K562 (cell line): ENCODE data around the gene PRDM16. TPM values are rescaled to one million over a fixed set of nuclear protein-coding genes. Genes with fewer than 3 reads are reported as not detected.

Experiments
- ATAC-seq: fragments of 200-7000 bp; cut with Tn5 transposase; 3 replicates; pipeline ENCODE4 v1.9.1; 2020; ENCODE audit warnings: moderate library complexity
- BruUV-seq: library from RNA; stranded (reverse); fragments of 400-500 nt; replicated peaks from 2 replicates; lab custom pipeline; 2021; lab: Mats Ljungman, UMichigan
- CTCF ChIA-PET: fragments of 300-600 bp; formaldehyde crosslinking; extraction: SDS; loops from one replicate; lab custom pipeline; 2021; ENCODE audit warnings: low intra/inter-chr PET ratio; lab: Yijun Ruan, JAX
- POLR2A ChIA-PET: fragments of 300-600, 350-650 bp; sonication (Branson Sonifier 250); formaldehyde crosslinking; extraction: SDS; loops from one replicate; lab custom pipeline; 2021; ENCODE audit warnings: antibody characterized with exemption, inconsistent platforms; lab: Yijun Ruan, JAX
- DNase-seq, 4 experiments: peaks; one replicate each; pipeline versions ENCODE4 v3.0.0 to v3.0.0-alpha.2; 2011 to 2018; ENCODE audit warnings: low spot score in 3 of 4, mixed read lengths in 3 of 4; ENCODE audit errors: extremely low read depth in 1 of 4
- FAIRE-seq: peaks from 2 replicates; lab custom pipeline; 2011; peaks lifted over from hg19 to GRCh38; lab: Jason Lieb, UNC
- H2AFZ ChIP-seq: 2 replicates; pipeline ENCODE4 v1.6.0; 2011; ENCODE audit warnings: low read depth, low read length, control low read depth, inconsistent platforms
- H3K27ac ChIP-seq: fragments of 200-600 bp; 3 replicates; pipeline ENCODE4 v1.8.0; 2011; ENCODE audit warnings: low read depth, mild to moderate bottlenecking, control low read depth, inconsistent platforms, low read length, moderate library complexity, mixed read lengths; ENCODE audit errors: extremely low read depth
- H3K27me3 ChIP-seq, 2 experiments: fragments of 300-600 bp in 1 of 2; 2 replicates in 1 of 2; 3 replicates in 1 of 2; pipeline versions ENCODE4 v1.6.0 to v1.8.0; 2011; ENCODE audit warnings: inconsistent platforms in 2 of 2, low read length in 2 of 2, mild to moderate bottlenecking in 1 of 2, mixed read lengths in 1 of 2, moderate library complexity in 1 of 2; ENCODE audit not compliant: control insufficient read depth in 2 of 2, insufficient read depth in 2 of 2
- H3K36me3 ChIP-seq: fragments of 300-600 bp; 3 replicates; pipeline ENCODE4 v1.8.0; 2011; ENCODE audit warnings: mild to moderate bottlenecking, low read length, inconsistent platforms; ENCODE audit not compliant: control insufficient read depth, insufficient read depth
- H3K4me1 ChIP-seq, 2 experiments: fragments of 200-600 bp in 1 of 2; replicated peaks in 1 of 2; 2 replicates in 1 of 2; 3 replicates in 1 of 2; pipeline versions ENCODE4 v1.5.1 to v1.8.0; 2011; ENCODE audit warnings: inconsistent platforms in 2 of 2, low read length in 2 of 2, mild to moderate bottlenecking in 1 of 2, mixed read lengths in 1 of 2, moderate library complexity in 1 of 2; ENCODE audit not compliant: control insufficient read depth in 2 of 2, insufficient read depth in 2 of 2
- H3K4me2 ChIP-seq: 2 replicates; pipeline ENCODE4 v1.6.1; 2011; ENCODE audit warnings: low read length, control low read depth, inconsistent platforms, mixed read lengths; ENCODE audit not compliant: insufficient read depth
- H3K4me3 ChIP-seq: fragments of 200-600 bp; sonication (generic), shearing (Covaris generic); 2 replicates; pipeline ENCODE4 v1.5.1; 2016; ENCODE audit warnings: control low read depth, inconsistent platforms
- H3K79me2 ChIP-seq: fragments of 200-600 bp; 3 replicates; pipeline ENCODE4 v1.8.0; 2011; ENCODE audit warnings: low read length, inconsistent platforms; ENCODE audit not compliant: control insufficient read depth, insufficient read depth
- H3K9ac ChIP-seq, 2 experiments: 2 replicates each; pipeline versions ENCODE4 v1.6.0 to v1.6.1; 2011; ENCODE audit warnings: low read depth in 2 of 2, low read length in 2 of 2, control low read depth in 1 of 2, inconsistent platforms in 1 of 2, mild to moderate bottlenecking in 1 of 2, mixed read lengths in 1 of 2; ENCODE audit not compliant: insufficient read depth in 1 of 2
- H3K9me1 ChIP-seq: one replicate; pipeline ENCODE4 v1.6.0; 2011; ENCODE audit warnings: inconsistent platforms, mild to moderate bottlenecking, low read length, moderate library complexity; ENCODE audit not compliant: control insufficient read depth, insufficient read depth
- H3K9me3 ChIP-seq: replicated peaks from 2 replicates; pipeline ENCODE4 v1.5.1; 2011; ENCODE audit warnings: low read depth, low read length, inconsistent platforms; ENCODE audit not compliant: control insufficient read depth, insufficient read depth
- H4K20me1 ChIP-seq: replicated peaks from 2 replicates; pipeline ENCODE4 v1.6.1; 2011; ENCODE audit warnings: low read length, inconsistent platforms, mixed read lengths; ENCODE audit not compliant: control insufficient read depth, insufficient read depth
- BHLHE40 ChIP-seq: IDR thresholded peaks from 2 replicates; pipeline ENCODE4 v1.6.1; 2011; ENCODE audit warnings: low read length, improper control_type of control experiment
- ILK ChIP-seq: fragments of 450-650 bp; IDR thresholded peaks from 2 replicates; pipeline ENCODE4 v1.6.1; 2016; ENCODE audit warnings: missing genetic modification characterization, low read depth, mild to moderate bottlenecking, missing compliant biosample characterization, moderate library complexity, borderline replicate concordance
- PRMT5 ChIP-seq: sonication (generic); formaldehyde crosslinking; IDR thresholded peaks from 2 replicates; pipeline ENCODE4 v1.5.0; 2020; ENCODE audit warnings: missing genetic modification reagents
- SNRNP70 ChIP-seq: fragments of 200-400 bp; formaldehyde crosslinking; optimal IDR thresholded peaks from 2 replicates; pipeline ENCODE3; 2017; ENCODE audit warnings: low read depth, low read length
- ZNF583 ChIP-seq: fragments of 250-450 bp; sonication (Bioruptor Pico); IDR thresholded peaks from 2 replicates; pipeline ENCODE4 v1.4.0; 2020
- WGBS: fragments of 100-300 bp; shearing (Covaris generic); methylation state at CpG from one replicate; pipeline ENCODE4 v1.1.6; 2016; ENCODE audit warnings: low coverage, mixed read lengths; ENCODE audit not compliant: insufficient coverage; ENCODE audit errors: missing lambda C conversion rate; 5-methylcytosine and 5-hydroxymethylcytosine counted together
- in situ Hi-C: fragments of 300-500 bp; cut with MboI; formaldehyde crosslinking; loops from 4 replicates; pipeline ENCODE4 v1.15.0; 2018; ENCODE audit warnings: inconsistent platforms, mixed read lengths
- intact Hi-C: fragments of 100-400 bp; cut with micrococcal nuclease; formaldehyde crosslinking; loops from 2 replicates; pipeline ENCODE4 v1.14.2; 2022
- polyA plus RNA-seq, 8 experiments: library from polyadenylated mRNA; depleted of rRNA in 4 of 8; stranded (reverse) in 5 of 8; unstranded in 3 of 8; fragments of >200 nt; fragmentation: Nextera tagmentation in 2 of 8; fragmentation: Illumina TruSeq in 1 of 8; extraction: Ambion mirVana in 2 of 8; extraction: Trizol in 1 of 8; gene quantifications; 2 replicates each; pipeline versions ENCODE4 v1.2.1 to v1.2.3, GENCODE V29; 2011 to 2014; ENCODE audit warnings: inconsistent platforms in 1 of 8, missing spikeins in 1 of 8
- total RNA-seq, 7 experiments: library from RNA; depleted of rRNA in 6 of 7; stranded (reverse); fragments of >200 nt in 6 of 7; fragmentation: Illumina TruSeq in 2 of 7; extraction: Trizol in 2 of 7; gene quantifications; 2 replicates each; pipeline versions ENCODE4 v1.2.1 to v1.2.3, GENCODE V29; 2011 to 2021; ENCODE audit warnings: low replicate concordance in 1 of 7
- TF ChIP-seq, protein P1 (sequence below): fragments of 250-450 bp; sonication (Bioruptor Pico); IDR thresholded peaks from 2 replicates; pipeline ENCODE4 v1.4.0; 2020; ENCODE audit warnings: mild to moderate bottlenecking, moderate library complexity

The PRDM16 gene
- total and polyA plus RNA-seq, 9 of the 15 experiments (the other 6 are each of a cell fraction or from before 2014, with no cell fraction given), result 0.10 to 0.27 TPM; not detected in 7

- BruUV-seq, result no TSS peak
- FAIRE-seq, result no peak
- no peaks in the 10 kb centered on the region for H3K36me3 ChIP-seq
These were observed 16.7 kb downstream of the PRDM16 start for GRCh38 chr1:3085721-3086120.

More at GRCh38 chr1:3085721-3086120, 16.7 kb downstream of the PRDM16 start:
- H4K20me1 ChIP-seq, result peaks cover 13% of the 10 kb centered on the region
- no peaks in the 10 kb centered on the region for H3K9me3 ChIP-seq
- under 1% methylated on average over 8 of the region's 8 CpGs for WGBS
- H2AFZ ChIP-seq, result no peak overlapping the region
- H3K9ac ChIP-seq, result no peak overlapping the region
- H3K27me3 ChIP-seq, result peaks cover 43 to 78% of the 10 kb centered on the region in 2 experiments; a peak in 4 of 5 replicates
- in situ Hi-C loops, result no loop called here
- peaks cover 0 to 4% of the 10 kb centered on the region in 2 experiments; a peak in 2 of 5 replicates for H3K4me1 ChIP-seq
- POLR2A ChIA-PET, result no interaction called here
- intact Hi-C loops, result no loop called here
- DNase-seq (no peak), ATAC-seq (no peak)
- H3K79me2 ChIP-seq, result no peaks in the 10 kb centered on the region
- TF ChIP-seq SNRNP70 (no peak), PRMT5 (no peak), ILK (no peak), BHLHE40 (no peak), ZNF583 (CRISPR knock-in tag) (no peak)
- TF ChIP-seq, protein P1, sequence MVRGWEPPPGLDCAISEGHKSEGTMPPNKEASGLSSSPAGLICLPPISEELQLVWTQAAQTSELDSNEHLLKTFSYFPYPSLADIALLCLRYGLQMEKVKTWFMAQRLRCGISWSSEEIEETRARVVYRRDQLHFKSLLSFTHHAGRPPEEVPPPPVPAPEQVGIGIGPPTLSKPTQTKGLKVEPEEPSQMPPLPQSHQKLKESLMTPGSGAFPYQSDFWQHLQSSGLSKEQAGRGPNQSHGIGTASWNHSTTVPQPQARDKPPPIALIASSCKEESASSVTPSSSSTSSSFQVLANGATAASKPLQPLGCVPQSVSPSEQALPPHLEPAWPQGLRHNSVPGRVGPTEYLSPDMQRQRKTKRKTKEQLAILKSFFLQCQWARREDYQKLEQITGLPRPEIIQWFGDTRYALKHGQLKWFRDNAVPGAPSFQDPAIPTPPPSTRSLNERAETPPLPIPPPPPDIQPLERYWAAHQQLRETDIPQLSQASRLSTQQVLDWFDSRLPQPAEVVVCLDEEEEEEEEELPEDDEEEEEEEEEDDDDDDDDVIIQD (CRISPR knock-in tag), result no peak
- TF ChIP-seq, all 486 proteins: peak for 0
- CTCF ChIA-PET, result no interaction called here
- H3K27ac ChIP-seq, result no peak overlapping the region
- H3K4me2 ChIP-seq, result no peak overlapping the region
- H3K4me3 ChIP-seq, result no peak overlapping the region
- no peaks in the 10 kb centered on the region for H3K9me1 ChIP-seq
